ENCODE data around the gene CERCAM. TPM values are rescaled to one million over a fixed set of nuclear protein-coding genes. Genes with fewer than 3 reads are reported as not detected.

The CERCAM gene
- polyA plus RNA-seq, 1 donor from 2014 or later = 1.1 TPM

- H4K20me1 ChIP-seq (ENCODE audit: insufficient read depth) = no peaks in the 10 kb centered on the region
- TF ChIP-seq EZH2 (IDR thresholded peaks at IDR 0.05; ENCODE audit: borderline replicate concordance, insufficient read depth, low read length, poor library complexity, severe bottlenecking) (no peak), EP300 (conservative IDR thresholded peaks at IDR 0.05; ENCODE audit: poor library complexity, severe bottlenecking) (no peak), REST (IDR thresholded peaks at IDR 0.05; ENCODE audit: borderline replicate concordance) (no peak), MXI1 (conservative IDR thresholded peaks at IDR 0.05; ENCODE audit: poor library complexity, severe bottlenecking) (no peak), RAD21 (conservative IDR thresholded peaks at IDR 0.05) (no peak), TAF1 (IDR thresholded peaks at IDR 0.05; ENCODE audit: low read depth) (no peak), CTCF (IDR thresholded peaks at IDR 0.05; ENCODE audit: poor library complexity, severe bottlenecking) (no peak), POLR2AphosphoS5 (IDR thresholded peaks at IDR 0.05) (no peak), SMC3 (conservative IDR thresholded peaks at IDR 0.05; ENCODE audit: poor library complexity) (no peak)
- H3K4me2 ChIP-seq (ENCODE audit: low read length) = no peak overlapping the region
- no peaks in the 10 kb centered on the region for H3K79me2 ChIP-seq (replicated peaks; ENCODE audit: insufficient read depth, low read length)
- H2AFZ ChIP-seq (ENCODE audit: low read depth, low read length) = no peak overlapping the region
- no peaks in the 10 kb centered on the region for H3K27me3 ChIP-seq (ENCODE audit: insufficient read depth, low read depth, low read length)
- H3K36me3 ChIP-seq (ENCODE audit: insufficient read depth, low read length) = no peaks in the 10 kb centered on the region
- no peak overlapping the region for H3K27ac ChIP-seq (ENCODE audit: low read length)
- H3K9me2 ChIP-seq (ENCODE audit: insufficient read depth, low read length) = no peaks in the 10 kb centered on the region
- H3K9ac ChIP-seq (ENCODE audit: low read length) = no peak overlapping the region
- H3K4me3 ChIP-seq (ENCODE audit: low read length) = no peak overlapping the region
- H3F3A ChIP-seq (ENCODE audit: insufficient read depth, low read length, poor library complexity, severe bottlenecking) = no peaks in the 10 kb centered on the region
- no peaks in the 10 kb centered on the region for H3K9me3 ChIP-seq (ENCODE audit: low read length)
Observed at GRCh38 chr9:128434340-128434739, 13.7 kb downstream of the CERCAM start.

- Histone ChIP-seq H3K4me3 (ENCODE audit: low read length) (no peak overlapping the region), H3K27me3 (ENCODE audit: insufficient read depth, low read depth, low read length) (no peaks in the 10 kb centered on the region), H3K79me2 (replicated peaks; ENCODE audit: insufficient read depth, low read length) (no peaks in the 10 kb centered on the region), H3K36me3 (ENCODE audit: insufficient read depth, low read length) (no peaks in the 10 kb centered on the region), H3F3A (ENCODE audit: insufficient read depth, low read length, poor library complexity, severe bottlenecking) (no peaks in the 10 kb centered on the region), H2AFZ (ENCODE audit: low read depth, low read length) (no peak overlapping the region), H4K20me1 (ENCODE audit: insufficient read depth) (no peaks in the 10 kb centered on the region), H3K4me2 (ENCODE audit: low read length) (no peak overlapping the region), H3K27ac (ENCODE audit: low read length) (no peak overlapping the region), H3K9me2 (ENCODE audit: insufficient read depth, low read length) (no peaks in the 10 kb centered on the region), H3K9me3 (ENCODE audit: low read length) (no peaks in the 10 kb centered on the region), H3K9ac (ENCODE audit: low read length) (no peak overlapping the region)
- TF ChIP-seq POLR2AphosphoS5 (IDR thresholded peaks at IDR 0.05) = no peak
- TF ChIP-seq SMC3 (conservative IDR thresholded peaks at IDR 0.05; ENCODE audit: poor library complexity) = no peak
- TF ChIP-seq REST (IDR thresholded peaks at IDR 0.05; ENCODE audit: borderline replicate concordance) = no peak
- no peak for TF ChIP-seq MXI1 (conservative IDR thresholded peaks at IDR 0.05; ENCODE audit: poor library complexity, severe bottlenecking)
- no peak for TF ChIP-seq CTCF (IDR thresholded peaks at IDR 0.05; ENCODE audit: poor library complexity, severe bottlenecking)
- no peak for TF ChIP-seq EZH2 (IDR thresholded peaks at IDR 0.05; ENCODE audit: borderline replicate concordance, insufficient read depth, low read length, poor library complexity, severe bottlenecking)
- TF ChIP-seq TAF1 (IDR thresholded peaks at IDR 0.05; ENCODE audit: low read depth) = no peak
- no peak for TF ChIP-seq RAD21 (conservative IDR thresholded peaks at IDR 0.05)
- no peak for TF ChIP-seq EP300 (conservative IDR thresholded peaks at IDR 0.05; ENCODE audit: poor library complexity, severe bottlenecking)
Observed at GRCh38 chr9:128435611-128436010, 15.0 kb downstream of the CERCAM start.
